G401 (cell line): ENCODE measurements around the gene CRK. TPM values are rescaled to one million over a fixed set of nuclear protein-coding genes. Genes with fewer than 3 reads are reported as not detected.

Source experiments
- DNase-seq: peaks from one replicate; pipeline ENCODE4 v3.0.0-alpha.2; 2015; ENCODE audit warnings: low spot score
- in situ Hi-C: cut with HindIII; loops from 2 replicates; pipeline ENCODE4 v1.10.0; 2016; ENCODE audit warnings: low sequenced_read_pairs, mixed read lengths
- total RNA-seq: library from RNA; depleted of rRNA; stranded (reverse); fragments of >200 nt; shearing (Covaris generic); gene quantifications from 2 replicates; pipeline ENCODE4 v1.2.3, GENCODE V29; 2014; rRNA removed

CRK gene
- total RNA-seq, 1 experiment from 2014 or later = 92.7 TPM

DNA sequence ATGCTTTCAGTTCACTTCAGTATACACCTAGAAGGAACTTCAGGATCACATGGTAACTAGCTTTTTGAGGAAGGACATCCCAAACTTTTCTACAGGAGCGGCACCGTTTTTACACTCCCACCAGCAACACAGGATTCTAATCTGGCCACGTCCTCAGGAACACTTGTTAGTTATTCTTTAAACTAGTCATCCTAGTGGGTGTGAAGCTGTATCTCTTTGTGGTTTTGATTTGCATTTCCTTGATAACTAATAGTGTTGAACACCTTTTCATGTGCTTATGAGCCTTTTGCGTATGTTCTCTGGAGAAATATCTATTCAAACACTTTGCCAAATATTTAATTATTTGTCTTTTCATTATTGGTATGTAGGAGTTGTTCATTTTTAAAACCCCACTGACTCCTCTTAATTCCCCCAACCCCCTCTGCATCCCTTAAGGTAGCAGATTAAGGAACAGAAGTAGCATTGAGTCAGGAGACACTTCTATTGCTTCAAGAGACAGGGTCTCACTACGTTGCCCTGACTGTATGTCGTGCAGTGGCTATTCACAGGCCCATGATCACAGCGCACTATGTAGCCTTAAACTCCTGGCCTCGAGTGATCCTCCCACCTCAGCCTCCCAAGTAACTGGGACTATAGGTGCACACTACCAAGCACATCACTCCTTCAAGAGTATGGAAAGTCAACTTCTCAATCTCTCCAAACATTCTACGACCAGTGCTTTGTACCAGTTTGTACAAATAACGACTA is 81.4 kb downstream of the CRK start:
- no peak for DNase-seq
- in situ Hi-C loops = no loop called here

DNA sequence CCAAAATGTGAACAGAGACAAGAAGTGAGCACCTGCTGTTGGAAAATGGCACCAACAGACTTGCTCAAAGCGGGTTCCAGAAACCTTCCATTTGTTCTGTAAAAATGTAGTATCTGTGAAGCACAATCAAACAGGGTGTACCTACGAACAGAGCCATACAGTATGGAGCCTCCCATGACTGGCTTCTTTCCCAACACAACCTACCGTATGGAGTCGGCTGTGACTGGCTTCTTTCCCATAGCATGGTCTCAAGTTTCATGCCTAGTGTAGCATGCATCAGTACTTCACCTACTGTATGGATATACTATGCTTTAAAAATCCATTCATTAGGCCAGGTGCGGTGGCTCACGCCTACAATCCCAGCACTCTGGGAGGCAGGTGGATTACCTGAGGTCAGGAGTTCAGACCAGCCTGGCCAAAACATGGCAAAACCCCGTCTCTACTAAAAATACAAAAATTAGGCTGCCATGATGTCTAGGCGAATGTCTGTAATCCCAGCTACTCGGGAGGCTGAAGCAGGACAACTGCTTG is 82.3 kb downstream of the CRK start:
- in situ Hi-C loops = no loop called here
- DNase-seq = no peak

DNA sequence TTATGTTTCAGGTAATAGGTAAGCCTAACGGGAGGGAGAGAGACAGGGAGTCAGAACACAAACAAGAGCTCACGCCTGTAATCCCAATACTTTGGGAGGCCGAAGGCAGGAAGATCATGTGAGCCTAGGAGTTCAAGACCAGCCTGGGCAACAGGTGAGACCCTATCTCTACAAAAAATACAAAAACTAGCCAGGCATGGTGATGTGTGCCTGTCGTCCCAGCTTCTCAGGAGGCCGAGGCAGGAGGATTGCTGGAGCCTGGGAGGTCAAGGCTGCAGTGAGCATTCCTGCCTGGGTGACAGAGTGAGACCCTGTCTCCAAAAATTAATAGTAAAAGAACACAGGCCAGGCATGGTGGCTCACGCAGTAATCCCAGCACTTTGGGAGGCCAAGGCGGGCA is 83.4 kb downstream of the CRK start:
- DNase-seq = no peak
- in situ Hi-C loops = no loop called here

DNA sequence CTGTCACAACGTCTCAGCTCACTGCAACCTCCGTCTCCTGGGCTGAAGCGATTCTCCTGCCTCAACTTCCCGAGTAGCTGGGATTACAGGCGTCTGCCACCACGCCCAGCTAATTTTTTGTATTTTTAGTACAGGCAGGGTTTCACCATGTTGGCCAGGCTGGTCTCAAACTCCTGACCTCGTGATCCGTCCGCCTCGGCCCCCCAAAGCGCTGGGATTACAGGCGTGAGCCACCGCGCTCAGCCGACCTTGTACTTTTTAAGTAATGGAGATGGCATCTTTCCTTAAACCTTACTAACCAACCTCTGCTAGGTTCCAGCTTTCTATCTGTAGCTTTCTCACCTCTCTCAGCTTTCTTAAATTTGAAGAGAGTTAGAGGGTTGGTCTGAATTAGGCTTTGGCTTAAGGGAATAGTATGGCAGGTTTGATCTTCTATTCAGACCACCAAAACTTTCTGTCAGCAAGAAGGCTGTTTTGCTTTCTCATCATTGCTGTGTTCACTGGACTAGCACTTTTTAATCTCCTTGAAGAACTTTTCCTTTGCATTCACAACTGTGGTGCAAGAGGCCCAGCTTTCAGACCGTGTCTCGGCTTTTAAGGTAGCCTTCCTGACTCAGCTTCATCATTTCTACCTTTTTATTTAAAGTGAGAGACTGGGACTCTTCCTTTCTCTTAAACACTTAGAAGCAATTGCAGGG is 84.0 kb downstream of the CRK start:
- in situ Hi-C loops = no loop called here
- no peak for DNase-seq

Other genes with a start within 250 kb of the CRK start
- gene BHLHA9, start 185.8 kb downstream of the CRK start, total RNA-seq = not detected in 2 replicates
- gene TRARG1, start 176.6 kb downstream of the CRK start, total RNA-seq = 0.17 TPM in 1 of 2 replicates, not detected in the other
- 293 and 311 TPM in 2 replicates for gene YWHAE, start 56.0 kb downstream of the CRK start, total RNA-seq
- 85.0 and 94.1 TPM in 2 replicates for gene MYO1C, start 36.5 kb upstream of the CRK start, total RNA-seq
- 13.6 and 16.4 TPM in 2 replicates for gene INPP5K, start 60.4 kb upstream of the CRK start, total RNA-seq
- 42.1 and 95.3 TPM in 2 replicates for gene PITPNA, start 106.6 kb upstream of the CRK start, total RNA-seq
- 22.1 and 39.7 TPM in 2 replicates for gene SLC43A2, start 172.6 kb upstream of the CRK start, total RNA-seq
- 0.71 and 3.4 TPM in 2 replicates for gene SCARF1, start 189.5 kb upstream of the CRK start, total RNA-seq
- 9.5 and 36.1 TPM in 2 replicates for gene RILP, start 193.6 kb upstream of the CRK start, total RNA-seq
- 157 and 202 TPM in 2 replicates for gene PRPF8, start 228.6 kb upstream of the CRK start, total RNA-seq